ACC112 (cell line): ENCODE measurements around the gene KIF5A.
A peak's percentile ranks its signal among the peaks of the same experiment; 100 is the strongest.

Experiments
- H2AFZ ChIP-seq: fragments of 200-600 bp; sonication (generic); one replicate; pipeline ENCODE4 v1.6.0; 2017; ENCODE audit warnings: antibody characterized with exemption, low read length; ENCODE audit not compliant: unreplicated experiment
- H3K27ac ChIP-seq: fragments of 200-600 bp; sonication (generic); 2 replicates; pipeline ENCODE4 v1.5.1; 2014; ENCODE audit warnings: low read depth, mild to moderate bottlenecking, antibody characterized with exemption, low read length, moderate library complexity
- H3K27me3 ChIP-seq: fragments of 200-600 bp; sonication (generic); 2 replicates; pipeline ENCODE4 v1.6.1; 2014; ENCODE audit warnings: mild to moderate bottlenecking, antibody characterized with exemption, low read length, moderate library complexity, mixed read lengths; ENCODE audit not compliant: insufficient read depth
- H3K36me3 ChIP-seq: fragments of 200-600 bp; sonication (generic); 2 replicates; pipeline ENCODE4 v1.6.1; 2016; ENCODE audit warnings: mild to moderate bottlenecking, antibody characterized with exemption, low read length, moderate library complexity, mixed read lengths; ENCODE audit not compliant: insufficient read depth
- H3K4me1 ChIP-seq: fragments of 200-600 bp; sonication (generic); one replicate; pipeline ENCODE4 v1.6.1; 2016; ENCODE audit warnings: low read length, mixed read lengths; ENCODE audit not compliant: insufficient read depth, unreplicated experiment, control insufficient read depth
- H3K4me3 ChIP-seq: fragments of 200-600 bp; sonication (generic); 2 replicates; pipeline ENCODE4 v1.5.1; 2014; ENCODE audit warnings: mild to moderate bottlenecking, low read depth, low read length
- H3K79me2 ChIP-seq: fragments of 200-600 bp; sonication (generic); one replicate; pipeline ENCODE4 v1.6.0; 2016; ENCODE audit warnings: low read length; ENCODE audit not compliant: control insufficient read depth, unreplicated experiment, insufficient read depth

Gene KIF5A

GRCh38 chr12:57536597-57536942, 13.3 kb upstream of the KIF5A start:
- Histone ChIP-seq H3K4me3 (no peak overlapping the region), H3K27ac (no peak overlapping the region), H2AFZ (no peak overlapping the region), H3K4me1 (no peaks in the 10 kb centered on the region), H3K36me3 (peaks cover 14% of the 10 kb centered on the region), H3K27me3 (no peaks in the 10 kb centered on the region), H3K79me2 (peaks cover 8% of the 10 kb centered on the region)

DNA sequence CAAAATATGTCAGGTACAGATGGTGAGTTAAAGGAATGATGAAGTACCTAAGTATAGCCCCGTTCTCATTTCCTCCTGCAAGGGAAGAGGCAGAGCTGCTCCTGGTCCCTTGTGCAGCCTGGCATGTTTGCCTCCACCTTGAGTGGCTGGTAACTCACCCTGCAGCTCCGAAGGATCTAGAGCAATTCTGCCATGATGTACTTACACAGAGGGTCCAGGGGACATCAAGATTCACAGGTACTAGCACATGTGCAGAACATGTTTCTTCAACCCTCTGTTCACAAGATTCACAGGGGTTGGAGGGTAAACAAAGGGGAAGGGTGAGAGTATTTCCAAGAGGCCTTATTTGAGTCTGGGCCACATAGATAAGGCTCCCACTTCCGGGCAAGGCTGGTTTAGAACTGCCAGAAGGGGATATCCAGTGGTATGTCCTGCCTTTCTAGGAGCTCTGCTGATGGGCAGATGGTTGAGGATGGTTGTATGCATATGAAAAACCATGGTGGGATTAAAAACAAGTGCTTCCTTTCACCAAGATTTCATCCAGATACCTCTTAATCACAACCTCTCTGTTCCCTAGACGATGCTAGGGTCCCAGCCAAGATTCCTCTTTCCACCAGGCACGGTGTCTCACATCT, 10.6 kb upstream of the KIF5A start:
- H3K4me1 ChIP-seq: peaks cover 9% of the 10 kb centered on the region
- no peak overlapping the region for H2AFZ ChIP-seq
- peaks cover 16% of the 10 kb centered on the region for H3K36me3 ChIP-seq
- peaks cover 15% of the 10 kb centered on the region for H3K79me2 ChIP-seq
- H3K27me3 ChIP-seq: no peaks in the 10 kb centered on the region
- H3K27ac ChIP-seq: no peak overlapping the region
- H3K4me3 ChIP-seq: no peak overlapping the region

DNA sequence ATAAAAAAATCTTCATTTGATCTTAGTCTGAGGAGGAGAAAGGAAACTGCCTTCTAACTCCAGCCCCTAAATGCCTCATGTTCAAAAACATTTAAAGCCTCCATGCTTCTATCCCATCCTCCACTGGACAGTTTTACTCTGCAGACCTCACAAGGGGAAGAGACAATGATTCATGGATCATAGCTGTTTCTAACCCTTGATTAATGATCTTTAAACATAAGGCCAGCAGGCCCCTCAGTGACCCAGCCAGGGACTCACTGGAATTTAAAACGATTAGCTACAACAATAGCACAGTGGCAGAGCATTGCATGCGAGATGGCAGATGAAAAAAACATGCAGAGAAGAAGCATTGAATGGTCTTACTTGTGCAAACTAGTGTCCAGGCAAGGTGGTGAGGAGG, 8.8 kb upstream of the KIF5A start:
- Histone ChIP-seq H3K79me2 (peaks cover 29% of the 10 kb centered on the region), H3K4me1 (peaks cover 19% of the 10 kb centered on the region), H3K36me3 (peaks cover 16% of the 10 kb centered on the region), H3K27ac (no peak overlapping the region), H2AFZ (no peak overlapping the region), H3K27me3 (no peaks in the 10 kb centered on the region), H3K4me3 (no peak overlapping the region)

DNA sequence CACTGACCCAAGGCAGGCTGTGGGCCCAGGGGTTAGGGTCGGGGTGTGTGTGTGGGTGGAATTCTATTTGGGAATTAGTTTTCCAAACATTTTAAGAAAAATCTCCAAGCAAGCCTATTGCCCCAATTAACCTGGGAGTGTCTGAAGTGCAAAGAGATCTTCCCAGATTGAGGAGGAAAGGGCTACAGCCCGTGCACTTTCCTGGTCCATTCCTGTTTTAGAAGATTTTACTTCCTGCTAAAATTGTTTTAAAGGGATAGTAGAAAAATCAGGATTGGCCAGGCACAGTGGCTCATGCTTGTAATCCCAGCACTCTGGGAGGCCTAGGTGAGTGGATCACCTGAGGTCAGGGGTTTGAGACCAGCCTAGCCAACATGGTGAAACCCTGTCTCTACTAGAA, 8.1 kb upstream of the KIF5A start:
- Histone ChIP-seq H3K36me3 (peaks cover 10% of the 10 kb centered on the region), H3K4me3 (no peak overlapping the region), H3K4me1 (peaks cover 20% of the 10 kb centered on the region), H2AFZ (no peak overlapping the region), H3K27me3 (no peaks in the 10 kb centered on the region), H3K27ac (no peak overlapping the region), H3K79me2 (peaks cover 36% of the 10 kb centered on the region)

DNA sequence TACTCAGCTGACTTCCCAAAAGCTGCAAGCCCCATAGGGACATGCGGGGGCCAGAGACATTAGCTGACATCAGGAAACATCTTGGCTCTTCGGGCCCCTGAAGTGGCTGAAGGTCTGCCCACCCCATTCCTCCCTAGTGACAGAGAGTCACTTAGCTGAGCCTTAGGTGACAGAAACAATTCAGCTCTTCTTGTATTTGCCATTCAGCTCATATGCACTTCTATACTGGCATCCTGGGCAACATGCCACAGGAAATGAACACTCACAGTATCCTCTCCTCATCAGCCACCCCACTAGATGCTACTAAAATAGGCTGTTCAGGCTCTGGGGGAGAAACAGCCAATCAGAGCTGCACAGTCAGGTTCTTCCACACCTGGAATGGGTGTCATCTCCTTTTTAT, 6.3 kb upstream of the KIF5A start:
- H3K36me3 ChIP-seq: peaks cover 5% of the 10 kb centered on the region; the same call in 1 of the 2 replicates
- no peak overlapping the region for H3K27ac ChIP-seq
- H3K4me1 ChIP-seq: peaks cover 20% of the 10 kb centered on the region
- no peak overlapping the region for H3K4me3 ChIP-seq
- H3K27me3 ChIP-seq: peaks cover under 1% of the 10 kb centered on the region; the same call in 1 of the 2 replicates
- no peak overlapping the region for H2AFZ ChIP-seq
- peaks cover 39% of the 10 kb centered on the region for H3K79me2 ChIP-seq

GRCh38 chr12:57545809-57546437, 3.9 kb upstream of the KIF5A start:
- Histone ChIP-seq H3K4me3 (peak overlapping the region; percentile 90), H3K27me3 (peaks cover 8% of the 10 kb centered on the region; the same call in 1 of the 2 replicates), H3K4me1 (peaks cover 27% of the 10 kb centered on the region), H3K36me3 (peaks cover 2% of the 10 kb centered on the region; the same call in 1 of the 2 replicates), H2AFZ (no peak overlapping the region), H3K79me2 (peaks cover 32% of the 10 kb centered on the region), H3K27ac (no peak overlapping the region)

- H3K36me3 ChIP-seq: peaks cover 2% of the 10 kb centered on the region; the same call in 1 of the 2 replicates
- peaks cover 27% of the 10 kb centered on the region for H3K4me1 ChIP-seq
- H3K79me2 ChIP-seq: peaks cover 30% of the 10 kb centered on the region
- H3K27ac ChIP-seq: peak within 1 kb of the TSS; percentile 48; the same call in 1 of the 2 replicates
- peak within 1 kb of the TSS; percentile 90 for H3K4me3 ChIP-seq
- H3K27me3 ChIP-seq: peaks cover 8% of the 10 kb centered on the region; the same call in 1 of the 2 replicates
- peak within 1 kb of the TSS; percentile 97 for H2AFZ ChIP-seq
Measured at GRCh38 chr12:57546438-57547287, 3.2 kb upstream of the KIF5A start, which contains the start of gene DCTN2. DCTN2 (minus strand) TSS chr12:57547192; CDS start chr12:57547063, 129 bp downstream.

DNA sequence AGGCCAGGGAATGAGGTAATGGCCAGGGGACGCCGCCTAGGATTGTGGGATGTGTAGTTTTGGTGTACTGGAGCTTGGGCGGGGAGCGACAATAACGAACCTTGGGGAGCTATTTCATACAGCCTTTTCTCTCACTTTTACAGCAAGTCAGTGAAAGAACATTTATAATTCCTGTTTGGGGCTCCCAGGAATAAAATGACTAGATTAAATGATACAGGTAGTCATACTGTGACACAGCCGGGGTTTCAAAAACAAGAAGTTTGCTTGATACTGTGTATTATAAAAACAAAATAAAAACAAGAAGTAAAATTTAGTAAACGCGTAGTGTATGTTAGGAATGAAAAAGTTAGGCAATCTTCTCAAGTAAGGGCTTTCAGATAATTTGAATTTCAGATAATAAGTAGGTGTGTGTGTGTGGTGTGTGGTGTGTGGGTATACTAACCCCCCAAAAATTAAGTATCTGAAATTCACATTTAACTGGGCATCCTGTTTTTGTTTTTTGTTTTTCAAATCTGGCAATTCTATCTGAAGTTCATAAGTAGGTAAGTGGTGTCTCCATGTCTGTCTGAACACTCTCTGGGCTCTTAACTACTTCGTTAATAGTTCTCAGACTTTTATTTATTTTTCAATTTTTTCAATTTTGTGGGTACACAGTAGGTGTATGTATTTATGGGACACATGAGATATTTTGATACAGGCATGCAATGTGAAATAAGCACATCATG, 2.4 kb upstream of the KIF5A start:
- H3K4me3 ChIP-seq: peak overlapping the region; percentile 90
- no peak overlapping the region for H3K27ac ChIP-seq
- H3K79me2 ChIP-seq: peaks cover 30% of the 10 kb centered on the region
- no peaks in the 10 kb centered on the region for H3K36me3 ChIP-seq
- peaks cover 8% of the 10 kb centered on the region; the same call in 1 of the 2 replicates for H3K27me3 ChIP-seq
- peaks cover 27% of the 10 kb centered on the region for H3K4me1 ChIP-seq
- H2AFZ ChIP-seq: peak overlapping the region; percentile 97

DNA sequence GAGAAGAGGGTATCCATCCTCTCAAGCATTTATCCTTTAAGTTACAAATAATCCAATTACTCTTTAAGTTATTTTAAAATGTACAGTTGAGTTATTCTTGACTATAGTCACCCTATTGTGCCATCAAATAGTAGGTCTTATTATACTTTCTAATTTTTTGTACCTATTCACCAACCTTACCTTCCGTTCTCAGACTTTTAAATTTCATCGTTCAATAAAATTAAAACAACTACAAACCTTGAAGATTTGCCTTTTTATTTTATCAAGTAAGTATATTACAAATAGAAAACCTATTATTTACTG, 1.9 kb upstream of the KIF5A start:
- peaks cover 8% of the 10 kb centered on the region; the same call in 1 of the 2 replicates for H3K27me3 ChIP-seq
- no peak overlapping the region for H3K27ac ChIP-seq
- H3K4me3 ChIP-seq: no peak overlapping the region
- H3K36me3 ChIP-seq: no peaks in the 10 kb centered on the region
- peaks cover 32% of the 10 kb centered on the region for H3K4me1 ChIP-seq
- peaks cover 30% of the 10 kb centered on the region for H3K79me2 ChIP-seq
- H2AFZ ChIP-seq: no peak overlapping the region

DNA sequence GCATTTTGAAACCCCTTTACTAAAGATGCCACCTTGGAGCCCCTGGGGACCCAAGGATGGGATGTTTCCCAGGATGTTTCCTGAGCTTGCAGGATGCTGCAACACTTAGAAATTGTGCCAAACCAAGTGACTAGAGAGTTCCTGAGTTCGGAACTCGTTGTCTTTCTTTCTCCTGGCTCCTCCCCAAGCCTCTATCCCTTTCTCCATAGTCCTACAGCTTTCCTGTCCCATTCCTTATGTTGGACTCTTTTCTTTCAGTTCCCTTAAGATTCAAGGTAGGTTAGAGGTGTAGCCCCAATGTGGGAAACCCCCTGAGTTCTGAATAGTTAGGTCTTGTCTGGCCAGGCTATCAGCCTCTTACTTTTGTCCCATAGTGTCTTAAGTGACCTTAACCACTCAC, 1.4 kb upstream of the KIF5A start:
- H3K4me1 ChIP-seq: peaks cover 31% of the 10 kb centered on the region
- H3K79me2 ChIP-seq: peaks cover 30% of the 10 kb centered on the region
- H3K36me3 ChIP-seq: no peaks in the 10 kb centered on the region
- H2AFZ ChIP-seq: no peak overlapping the region
- H3K4me3 ChIP-seq: no peak overlapping the region
- no peak overlapping the region for H3K27ac ChIP-seq
- H3K27me3 ChIP-seq: peaks cover 8% of the 10 kb centered on the region; the same call in 1 of the 2 replicates
